Natural killer cell treated with Interleukin-12 subunit alpha and Interleukin-12 subunit beta and Interleukin-15 and Interleukin-18, amount 100 ng/mL, for 72 hours (primary cell): ENCODE results near the gene EGFR. TPM values are rescaled to one million over a fixed set of nuclear protein-coding genes. Genes with fewer than 3 reads are reported as not detected.

Experiments used
- ATAC-seq, 2 donors: fragments of 150-1000 bp; cut with Tn5 transposase in 1 of 2; sonication (Bioruptor Pico), chemical (Tn5 transposase) in 1 of 2; 2 replicates each; pipeline ENCODE4 v1.10.0; 2021
- DNase-seq: peaks from one replicate; pipeline ENCODE4 v3.0.0; 2022; ENCODE audit warnings: low spot score
- H3K27ac Mint-ChIP-seq, 2 donors: 1 replicate in 1 of 2; 2 replicates in 1 of 2; pipeline ENCODE4 v1.8.0; 2022; ENCODE audit warnings: mixed read lengths in 2 of 2, mild to moderate bottlenecking in 1 of 2, moderate library complexity in 1 of 2
- H3K27me3 Mint-ChIP-seq, 2 donors: 1 replicate in 1 of 2; 2 replicates in 1 of 2; pipeline ENCODE4 v1.8.0; 2022; ENCODE audit warnings: mixed read lengths in 2 of 2
- H3K36me3 Mint-ChIP-seq: one replicate; pipeline ENCODE4 v1.8.0; 2022; ENCODE audit warnings: mixed read lengths
- H3K4me1 Mint-ChIP-seq, 2 donors: 1 replicate in 1 of 2; 2 replicates in 1 of 2; pipeline ENCODE4 v1.8.0; 2022; ENCODE audit warnings: low read depth in 2 of 2, mixed read lengths in 2 of 2, mild to moderate bottlenecking in 1 of 2
- H3K4me3 Mint-ChIP-seq: one replicate; pipeline ENCODE4 v1.8.0; 2022; ENCODE audit warnings: mixed read lengths
- H3K9me3 Mint-ChIP-seq: 2 replicates; pipeline ENCODE4 v1.8.0; 2022; ENCODE audit warnings: mixed read lengths
- total RNA-seq, 2 donors: library from RNA; stranded (reverse); gene quantifications; one replicate each; pipeline ENCODE4 v1.2.3, GENCODE V29; 2022

EGFR gene
- total RNA-seq, 2 donors from 2014 or later: not detected

GRCh38 chr7:55178863-55179773 lies 160.3 kb downstream of the EGFR start:
- DNase-seq (no peak), ATAC-seq (no peak)
- no peaks in the 10 kb centered on the region for H3K36me3 Mint-ChIP-seq
- peaks cover 2 to 3% of the 10 kb centered on the region in 2 donors for H3K27me3 Mint-ChIP-seq
- no peaks in the 10 kb centered on the region for H3K9me3 Mint-ChIP-seq
- H3K27ac Mint-ChIP-seq: no peak overlapping the region
- no peak overlapping the region for H3K4me3 Mint-ChIP-seq
- H3K4me1 Mint-ChIP-seq: no peaks in the 10 kb centered on the region

DNA sequence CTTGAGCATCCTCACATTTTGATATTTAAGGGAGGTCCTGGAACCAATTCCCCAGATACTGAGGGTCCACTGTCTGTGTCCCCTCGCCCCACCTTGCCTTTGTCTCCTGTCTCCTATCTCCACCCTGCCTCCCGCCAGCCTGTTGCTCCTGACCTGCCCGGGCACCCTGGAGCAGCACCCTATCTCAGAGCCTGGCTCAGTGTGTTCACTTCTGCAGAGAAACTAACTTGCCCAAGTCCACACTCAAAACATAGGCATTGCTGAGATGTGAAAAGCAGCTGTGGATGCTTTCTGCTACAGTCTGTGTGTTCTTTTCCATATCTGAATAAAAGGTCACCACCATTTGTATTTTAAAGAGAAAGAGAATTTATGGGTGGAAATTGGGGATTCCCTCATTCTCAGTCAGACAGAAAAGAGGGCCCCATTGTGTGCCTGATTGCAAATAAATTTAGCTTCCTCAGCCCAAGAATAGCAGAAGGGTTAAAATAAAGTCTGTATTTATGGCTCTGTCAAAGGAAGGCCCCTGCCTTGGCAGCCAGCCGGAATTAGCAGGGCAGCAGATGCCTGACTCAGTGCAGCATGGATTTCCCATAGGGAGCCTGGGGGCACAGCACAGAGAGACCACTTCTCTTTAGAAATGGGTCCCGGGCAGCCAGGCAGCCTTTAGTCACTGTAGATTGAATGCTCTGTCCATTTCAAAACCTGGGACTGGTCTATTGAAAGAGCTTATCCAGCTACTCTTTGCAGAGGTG lies 161.3 kb downstream of the EGFR start:
- H3K27ac Mint-ChIP-seq: no peak overlapping the region
- no peaks in the 10 kb centered on the region for H3K4me1 Mint-ChIP-seq
- DNase-seq (no peak), ATAC-seq (no peak)
- H3K27me3 Mint-ChIP-seq: peaks cover 3 to 7% of the 10 kb centered on the region in 2 donors
- H3K36me3 Mint-ChIP-seq: no peaks in the 10 kb centered on the region
- H3K9me3 Mint-ChIP-seq: no peaks in the 10 kb centered on the region
- no peak overlapping the region for H3K4me3 Mint-ChIP-seq

DNA sequence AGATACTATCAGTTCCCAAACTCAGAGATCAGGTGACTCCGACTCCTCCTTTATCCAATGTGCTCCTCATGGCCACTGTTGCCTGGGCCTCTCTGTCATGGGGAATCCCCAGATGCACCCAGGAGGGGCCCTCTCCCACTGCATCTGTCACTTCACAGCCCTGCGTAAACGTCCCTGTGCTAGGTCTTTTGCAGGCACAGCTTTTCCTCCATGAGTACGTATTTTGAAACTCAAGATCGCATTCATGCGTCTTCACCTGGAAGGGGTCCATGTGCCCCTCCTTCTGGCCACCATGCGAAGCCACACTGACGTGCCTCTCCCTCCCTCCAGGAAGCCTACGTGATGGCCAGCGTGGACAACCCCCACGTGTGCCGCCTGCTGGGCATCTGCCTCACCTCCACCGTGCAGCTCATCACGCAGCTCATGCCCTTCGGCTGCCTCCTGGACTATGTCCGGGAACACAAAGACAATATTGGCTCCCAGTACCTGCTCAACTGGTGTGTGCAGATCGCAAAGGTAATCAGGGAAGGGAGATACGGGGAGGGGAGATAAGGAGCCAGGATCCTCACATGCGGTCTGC lies 162.2 kb downstream of the EGFR start:
- no peaks in the 10 kb centered on the region for H3K9me3 Mint-ChIP-seq
- DNase-seq (no peak), ATAC-seq (no peak)
- H3K27ac Mint-ChIP-seq: no peak overlapping the region
- H3K36me3 Mint-ChIP-seq: no peaks in the 10 kb centered on the region
- no peaks in the 10 kb centered on the region for H3K4me1 Mint-ChIP-seq
- no peak overlapping the region for H3K4me3 Mint-ChIP-seq
- H3K27me3 Mint-ChIP-seq: peaks cover 7 to 12% of the 10 kb centered on the region in 2 donors

DNA sequence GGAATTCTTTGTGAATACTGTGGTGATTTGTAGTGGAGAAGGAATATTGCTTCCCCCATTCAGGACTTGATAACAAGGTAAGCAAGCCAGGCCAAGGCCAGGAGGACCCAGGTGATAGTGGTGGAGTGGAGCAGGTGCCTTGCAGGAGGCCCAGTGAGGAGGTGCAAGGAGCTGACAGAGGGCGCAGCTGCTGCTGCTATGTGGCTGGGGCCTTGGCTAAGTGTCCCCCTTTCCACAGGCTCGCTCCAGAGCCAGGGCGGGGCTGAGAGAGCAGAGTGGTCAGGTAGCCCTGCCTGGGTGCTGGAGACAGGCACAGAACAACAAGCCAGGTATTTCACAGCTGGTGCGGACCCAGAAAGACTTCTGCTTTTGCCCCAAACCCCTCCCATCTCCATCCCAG lies 162.9 kb downstream of the EGFR start:
- DNase-seq (no peak), ATAC-seq (no peak)
- no peak overlapping the region for H3K27ac Mint-ChIP-seq
- H3K36me3 Mint-ChIP-seq: no peaks in the 10 kb centered on the region
- no peak overlapping the region for H3K4me3 Mint-ChIP-seq
- peaks cover 10 to 17% of the 10 kb centered on the region in 2 donors for H3K27me3 Mint-ChIP-seq
- H3K9me3 Mint-ChIP-seq: no peaks in the 10 kb centered on the region
- H3K4me1 Mint-ChIP-seq: no peaks in the 10 kb centered on the region

GRCh38 chr7:55183897-55184296 lies 165.1 kb downstream of the EGFR start:
- ATAC-seq: no peak
- DNase-seq: no peak
- Mint-ChIP-seq H3K4me3 (no peak overlapping the region), H3K27me3 (peaks cover 17 to 27% of the 10 kb centered on the region in 2 donors), H3K36me3 (no peaks in the 10 kb centered on the region), H3K27ac (no peak overlapping the region), H3K4me1 (no peaks in the 10 kb centered on the region), H3K9me3 (no peaks in the 10 kb centered on the region)

GRCh38 chr7:55185321-55185802 lies 166.5 kb downstream of the EGFR start:
- Mint-ChIP-seq H3K27me3 (peaks cover 21 to 42% of the 10 kb centered on the region in 2 donors), H3K9me3 (no peaks in the 10 kb centered on the region), H3K4me3 (no peak overlapping the region), H3K27ac (no peak overlapping the region), H3K4me1 (no peaks in the 10 kb centered on the region), H3K36me3 (no peaks in the 10 kb centered on the region)
- DNase-seq (no peak), ATAC-seq (peak in 1 of 2 donors; percentile 62)

- Mint-ChIP-seq H3K27ac (no peak overlapping the region), H3K4me1 (no peaks in the 10 kb centered on the region), H3K36me3 (no peaks in the 10 kb centered on the region), H3K4me3 (no peak overlapping the region), H3K9me3 (no peaks in the 10 kb centered on the region), H3K27me3 (peaks cover 21 to 48% of the 10 kb centered on the region in 2 donors)
- DNase-seq: no peak
- peak in 1 of 2 donors; percentile 48 for ATAC-seq
Measured at GRCh38 chr7:55185941-55186609, 167.3 kb downstream of the EGFR start.

DNA sequence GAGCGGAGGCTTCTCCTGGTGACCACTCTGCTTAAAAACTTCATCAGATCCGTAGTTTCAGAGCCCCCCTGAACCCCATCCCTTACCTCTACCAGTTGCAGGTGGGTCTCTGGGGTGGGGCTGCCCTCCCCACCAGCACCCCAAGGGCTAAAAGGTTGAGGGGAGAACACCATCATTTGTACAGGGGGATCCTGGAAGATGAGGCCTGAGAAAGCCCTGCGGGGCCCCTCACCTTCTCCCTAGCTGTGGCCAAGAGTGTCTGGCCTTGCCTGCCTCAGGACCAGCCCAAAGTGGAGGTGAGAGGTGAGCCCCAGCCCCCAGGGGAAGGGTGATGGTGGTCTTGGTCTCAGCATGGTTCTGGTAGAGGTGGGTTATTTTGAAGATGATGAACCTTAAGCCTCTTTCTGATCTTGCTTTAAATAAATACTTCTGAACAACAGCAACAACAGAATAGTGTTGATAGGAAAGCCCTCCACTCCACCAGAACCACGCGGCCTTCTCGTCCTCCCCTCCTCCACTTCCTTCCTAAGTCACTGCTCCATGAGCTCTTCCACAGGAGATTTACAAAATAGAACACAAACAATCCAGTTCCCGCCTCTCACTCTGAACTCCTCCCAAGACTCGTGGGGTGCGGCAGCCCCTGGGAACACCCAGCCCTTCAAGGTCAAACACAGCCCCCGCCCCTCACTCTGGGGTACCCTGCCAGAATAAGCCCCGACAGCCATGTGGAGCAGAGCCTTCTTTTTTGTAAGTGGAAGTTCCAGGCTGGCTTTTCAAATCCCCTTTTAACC lies 169.1 kb downstream of the EGFR start:
- no peak overlapping the region for H3K27ac Mint-ChIP-seq
- H3K4me3 Mint-ChIP-seq: no peak overlapping the region
- DNase-seq: no peak
- no peaks in the 10 kb centered on the region for H3K4me1 Mint-ChIP-seq
- H3K36me3 Mint-ChIP-seq: no peaks in the 10 kb centered on the region
- H3K9me3 Mint-ChIP-seq: no peaks in the 10 kb centered on the region
- H3K27me3 Mint-ChIP-seq: peaks cover 19 to 48% of the 10 kb centered on the region in 2 donors
- ATAC-seq: no peak

DNA sequence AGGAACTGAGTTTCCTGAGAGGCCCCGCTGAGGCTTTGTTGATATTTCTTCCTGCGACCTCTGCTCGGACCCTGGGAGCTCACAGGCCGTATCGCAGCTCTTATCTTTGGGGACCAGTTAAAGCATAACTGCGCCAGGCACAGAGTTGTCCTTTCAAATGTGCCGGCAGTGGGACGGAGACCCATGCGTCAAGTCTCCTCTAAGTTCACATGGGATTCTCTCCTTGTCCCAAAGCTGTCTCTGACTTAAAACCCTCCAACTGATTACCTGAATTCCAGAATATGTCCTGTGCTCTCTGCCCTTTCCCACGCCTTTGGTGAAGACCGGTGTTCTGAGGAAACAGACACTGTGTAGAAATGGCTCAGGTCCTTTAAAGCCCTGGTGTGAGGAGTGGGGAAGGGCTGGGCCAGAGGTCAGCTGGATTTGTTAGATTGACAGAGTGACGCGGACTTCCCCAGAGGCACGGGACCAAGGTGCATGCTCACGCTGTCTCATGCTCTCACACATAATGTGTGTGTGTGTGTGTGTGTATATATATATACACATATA lies 169.8 kb downstream of the EGFR start:
- no peaks in the 10 kb centered on the region for H3K36me3 Mint-ChIP-seq
- no peaks in the 10 kb centered on the region for H3K4me1 Mint-ChIP-seq
- H3K9me3 Mint-ChIP-seq: no peaks in the 10 kb centered on the region
- no peak overlapping the region for H3K4me3 Mint-ChIP-seq
- no peak for ATAC-seq
- H3K27ac Mint-ChIP-seq: no peak overlapping the region
- DNase-seq: no peak
- H3K27me3 Mint-ChIP-seq: peaks cover 19 to 48% of the 10 kb centered on the region in 2 donors

GRCh38 chr7:55189146-55189766 lies 170.4 kb downstream of the EGFR start:
- DNase-seq: no peak
- H3K27me3 Mint-ChIP-seq: peaks cover 19 to 44% of the 10 kb centered on the region in 2 donors
- H3K4me3 Mint-ChIP-seq: no peak overlapping the region
- no peak overlapping the region for H3K27ac Mint-ChIP-seq
- H3K36me3 Mint-ChIP-seq: no peaks in the 10 kb centered on the region
- ATAC-seq: no peak
- H3K9me3 Mint-ChIP-seq: no peaks in the 10 kb centered on the region
- no peaks in the 10 kb centered on the region for H3K4me1 Mint-ChIP-seq

GRCh38 chr7:55189878-55190436 lies 171.1 kb downstream of the EGFR start:
- Mint-ChIP-seq H3K9me3 (no peaks in the 10 kb centered on the region), H3K4me1 (no peaks in the 10 kb centered on the region), H3K27ac (no peak overlapping the region), H3K27me3 (peaks cover 19 to 47% of the 10 kb centered on the region in 2 donors), H3K36me3 (no peaks in the 10 kb centered on the region), H3K4me3 (no peak overlapping the region)
- no peak for ATAC-seq
- no peak for DNase-seq

- no peaks in the 10 kb centered on the region for H3K9me3 Mint-ChIP-seq
- H3K4me3 Mint-ChIP-seq: no peak overlapping the region
- H3K36me3 Mint-ChIP-seq: no peaks in the 10 kb centered on the region
- no peaks in the 10 kb centered on the region for H3K4me1 Mint-ChIP-seq
- DNase-seq (no peak), ATAC-seq (peak in 1 of 2 donors; percentile 17)
- no peak overlapping the region for H3K27ac Mint-ChIP-seq
- peaks cover 16 to 46% of the 10 kb centered on the region in 2 donors for H3K27me3 Mint-ChIP-seq
Measured at GRCh38 chr7:55190511-55191160, 171.8 kb downstream of the EGFR start.
